ENCODE measurements around the gene EPC1. TPM values are rescaled to one million over a fixed set of nuclear protein-coding genes. Genes with fewer than 3 reads are reported as not detected.

EPC1 gene
- total RNA-seq, 2 experiments from 2014 or later, result 40.9 to 48.8 TPM

DNA sequence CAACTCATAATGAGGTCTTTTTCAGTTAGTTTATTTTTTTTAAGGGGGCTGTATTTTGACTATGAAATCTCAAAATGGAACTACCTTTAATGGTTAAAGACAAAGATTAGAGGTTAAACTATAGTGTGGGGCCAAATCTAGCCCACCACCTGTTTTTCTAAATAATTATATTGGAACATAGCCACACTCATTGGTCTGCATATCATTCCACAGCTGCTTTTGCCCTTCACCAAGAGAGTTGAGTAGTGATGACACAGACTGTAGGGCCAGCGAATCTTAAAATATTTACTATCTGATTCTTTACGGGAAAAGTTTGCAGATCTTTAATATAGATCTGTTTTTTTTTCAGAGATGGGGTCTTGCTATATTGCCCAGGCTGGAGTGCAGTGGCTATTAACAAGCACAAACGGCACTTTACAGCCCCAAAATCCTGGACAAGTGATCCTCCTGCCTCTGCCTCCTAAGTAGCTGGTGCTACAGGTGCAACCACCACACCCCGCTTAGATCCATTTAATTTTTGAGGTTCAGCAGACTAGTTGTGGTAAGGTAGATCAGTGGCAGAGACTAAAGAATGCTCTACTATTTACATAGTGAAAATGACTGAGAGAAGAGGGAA, 25.8 kb downstream of the EPC1 start:
- no TSS peak for BruUV-seq (replicated peaks)

DNA sequence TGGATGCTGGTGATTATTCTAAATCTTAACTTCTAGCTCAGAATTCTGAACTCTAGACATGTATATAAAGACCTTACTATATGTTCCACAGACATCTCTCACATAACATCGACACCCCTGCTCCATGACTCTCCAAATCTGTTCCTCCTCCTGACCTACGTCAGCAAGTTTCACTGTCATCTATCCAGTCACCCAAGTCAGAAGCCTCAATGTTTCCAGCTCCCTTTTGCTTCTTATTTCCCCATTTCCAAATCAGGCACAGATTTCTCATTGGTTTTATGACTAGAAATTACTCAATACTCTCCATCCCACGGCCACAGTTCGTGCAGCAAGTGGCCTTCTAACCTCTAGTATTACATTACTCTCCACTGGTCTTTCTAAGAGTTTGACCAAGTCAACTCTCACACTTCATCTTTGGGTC, 28.5 kb downstream of the EPC1 start:
- peaks cover 14% of the 10 kb centered on the region; the same call in 1 of the 2 replicates for H4K20me1 ChIP-seq (ENCODE audit: insufficient read depth, low read length)
- no peaks in the 10 kb centered on the region for H3K9me2 ChIP-seq (ENCODE audit: insufficient read depth, low read length)
- CTCF ChIA-PET (ENCODE audit: unreplicated experiment), result no interaction called here
- peak overlapping the region; percentile 55 for H3K4me3 ChIP-seq (ENCODE audit: low read depth, low read length, poor library complexity, severe bottlenecking)
- intact Hi-C loops (cut with micrococcal nuclease; ENCODE audit: unreplicated experiment), result loop anchor here (1.0 to 5.0 kb wide), 2 partner anchors 28 to 779 kb away; no protein-coding TSS in a partner anchor
- no peak overlapping the region for H2AFZ ChIP-seq (ENCODE audit: low read length)
- peaks cover 66% of the 10 kb centered on the region for H3K4me1 ChIP-seq (ENCODE audit: insufficient read depth, low read length, poor library complexity, severe bottlenecking)
- peak overlapping the region; percentile 73 for H3K4me2 ChIP-seq (ENCODE audit: low read length)
- peaks cover 100% of the 10 kb centered on the region for H3K79me2 ChIP-seq (ENCODE audit: insufficient read depth, low read depth, low read length)
- POLR2A ChIA-PET, result interaction anchor here (0.7 to 3.9 kb wide), 4 partner anchors 19 to 57 kb away, joined by 3 to 13 read pairs (median 5); no protein-coding TSS in a partner anchor
- peak overlapping the region; percentile 88 for H3K27ac ChIP-seq (ENCODE audit: low read depth, low read length, poor library complexity, severe bottlenecking)
- no peaks in the 10 kb centered on the region; the same call in 1 of the 2 replicates for H3K9me3 ChIP-seq (ENCODE audit: low read length)
- peak; percentile 33 for DNase-seq (ENCODE audit: low spot score)
- no TSS peak for BruUV-seq (replicated peaks)
- peaks cover 53% of the 10 kb centered on the region for H3K36me3 ChIP-seq (ENCODE audit: insufficient read depth, low read length)
- TF ChIP-seq, protein P1, sequence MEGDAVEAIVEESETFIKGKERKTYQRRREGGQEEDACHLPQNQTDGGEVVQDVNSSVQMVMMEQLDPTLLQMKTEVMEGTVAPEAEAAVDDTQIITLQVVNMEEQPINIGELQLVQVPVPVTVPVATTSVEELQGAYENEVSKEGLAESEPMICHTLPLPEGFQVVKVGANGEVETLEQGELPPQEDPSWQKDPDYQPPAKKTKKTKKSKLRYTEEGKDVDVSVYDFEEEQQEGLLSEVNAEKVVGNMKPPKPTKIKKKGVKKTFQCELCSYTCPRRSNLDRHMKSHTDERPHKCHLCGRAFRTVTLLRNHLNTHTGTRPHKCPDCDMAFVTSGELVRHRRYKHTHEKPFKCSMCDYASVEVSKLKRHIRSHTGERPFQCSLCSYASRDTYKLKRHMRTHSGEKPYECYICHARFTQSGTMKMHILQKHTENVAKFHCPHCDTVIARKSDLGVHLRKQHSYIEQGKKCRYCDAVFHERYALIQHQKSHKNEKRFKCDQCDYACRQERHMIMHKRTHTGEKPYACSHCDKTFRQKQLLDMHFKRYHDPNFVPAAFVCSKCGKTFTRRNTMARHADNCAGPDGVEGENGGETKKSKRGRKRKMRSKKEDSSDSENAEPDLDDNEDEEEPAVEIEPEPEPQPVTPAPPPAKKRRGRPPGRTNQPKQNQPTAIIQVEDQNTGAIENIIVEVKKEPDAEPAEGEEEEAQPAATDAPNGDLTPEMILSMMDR (conservative IDR thresholded peaks at IDR 0.05; ENCODE audit: low read length), result no peak

More for the DNA sequence above, 25.8 kb downstream of the EPC1 start:
- Histone ChIP-seq H3K36me3 (ENCODE audit: insufficient read depth, low read length) (peaks cover 55% of the 10 kb centered on the region), H2AFZ (ENCODE audit: low read length) (no peak overlapping the region), H3K27ac (ENCODE audit: low read depth, low read length, poor library complexity, severe bottlenecking) (no peak overlapping the region), H3K4me3 (ENCODE audit: low read depth, low read length, poor library complexity, severe bottlenecking) (no peak overlapping the region), H3K4me2 (ENCODE audit: low read length) (no peak overlapping the region), H4K20me1 (ENCODE audit: insufficient read depth, low read length) (peaks cover 17% of the 10 kb centered on the region; the same call in 1 of the 2 replicates), H3K4me1 (ENCODE audit: insufficient read depth, low read length, poor library complexity, severe bottlenecking) (peaks cover 57% of the 10 kb centered on the region), H3K9me2 (ENCODE audit: insufficient read depth, low read length) (no peaks in the 10 kb centered on the region), H3K79me2 (ENCODE audit: insufficient read depth, low read depth, low read length) (peaks cover 100% of the 10 kb centered on the region), H3K9me3 (ENCODE audit: low read length) (no peaks in the 10 kb centered on the region; the same call in 1 of the 2 replicates)
- intact Hi-C loops (cut with micrococcal nuclease; ENCODE audit: unreplicated experiment), result no loop called here
- ChIA-PET CTCF (ENCODE audit: unreplicated experiment) (no interaction called here), POLR2A (interaction anchor here (1.0 to 3.9 kb wide), 6 partner anchors 12 to 25 kb away, joined by 3 to 13 read pairs (median 4); no protein-coding TSS in a partner anchor)
- DNase-seq (ENCODE audit: low spot score), result no peak
- no peak for TF ChIP-seq EZH2phosphoT487 (IDR thresholded peaks at IDR 0.05; ENCODE audit: borderline replicate concordance, low read depth, low read length)
- TF ChIP-seq, protein P1 (conservative IDR thresholded peaks at IDR 0.05; ENCODE audit: low read length), result no peak

All from OCI-LY7 (cell line).